ENCODE measurements around the gene BUD13.

The BUD13 gene

GRCh38 chr11:116742104-116742503 lies 30.7 kb downstream of the BUD13 start:
- DNase-seq, result no peak

DNA sequence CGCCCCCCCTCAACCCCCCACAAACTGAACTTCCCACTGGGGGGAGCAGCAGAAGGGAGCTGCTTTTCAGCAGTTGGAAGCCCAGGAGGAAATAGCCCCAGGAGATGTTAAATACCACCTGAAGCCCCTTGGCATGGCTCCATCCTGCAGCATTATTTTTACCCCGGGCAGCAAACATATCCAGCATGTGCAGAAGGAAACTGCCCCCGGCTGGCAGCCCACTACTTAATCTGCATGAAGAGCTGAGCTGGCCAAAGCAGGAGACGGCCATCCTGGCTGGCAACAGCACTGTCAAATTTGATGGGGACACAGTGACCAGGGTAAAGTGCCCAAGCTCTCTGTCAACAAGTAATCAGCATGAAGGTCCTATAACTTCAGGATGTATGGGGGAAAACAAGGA lies 32.0 kb downstream of the BUD13 start:
- no peak for DNase-seq

GRCh38 chr11:116738975-116739374 lies 33.8 kb downstream of the BUD13 start:
- DNase-seq, result no peak

- peak in 1 of 2 experiments; percentile 22 for DNase-seq
These were observed 36.0 kb downstream of the BUD13 start for GRCh38 chr11:116736763-116737162.

GRCh38 chr11:116733969-116734508 lies 38.7 kb downstream of the BUD13 start:
- no peak for DNase-seq

DNA sequence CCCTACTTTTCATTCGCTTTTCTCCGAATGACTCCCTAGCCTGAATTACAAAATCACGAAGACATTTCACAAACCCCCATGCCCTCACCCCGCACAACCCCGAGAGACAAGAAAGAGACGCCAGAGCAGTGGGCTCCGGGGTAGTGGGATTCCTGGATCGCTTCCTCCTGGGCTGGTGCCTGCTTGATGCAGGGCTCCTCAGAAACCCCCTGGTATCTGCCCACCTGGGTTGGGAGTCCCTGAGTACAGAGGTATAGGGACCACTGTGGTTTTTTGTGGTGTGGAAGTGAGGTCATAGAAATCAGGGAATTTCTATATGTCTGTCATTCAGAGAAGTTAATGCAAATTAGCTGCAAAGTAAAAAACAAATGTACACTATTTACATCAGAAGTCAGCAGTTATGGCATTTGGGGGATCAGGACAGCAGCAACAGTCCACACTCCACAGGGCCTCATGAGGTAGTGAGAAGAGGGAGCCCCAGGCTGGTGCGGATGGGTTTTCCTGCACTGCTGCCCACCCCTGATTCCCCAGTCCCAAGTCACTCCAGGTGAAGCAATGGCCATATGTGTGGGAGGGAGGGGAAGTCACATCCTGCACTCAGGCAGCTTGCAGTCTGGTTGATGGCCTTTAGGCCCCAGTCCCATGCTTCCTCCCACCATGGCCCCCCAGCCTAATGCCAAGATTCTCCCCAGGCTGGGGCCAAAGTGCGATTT lies 39.6 kb downstream of the BUD13 start:
- DNase-seq, result no peak

- DNase-seq, result peak; percentile 76 to 95
These were observed 40.3 kb downstream of the BUD13 start for GRCh38 chr11:116732271-116733042.

DNA sequence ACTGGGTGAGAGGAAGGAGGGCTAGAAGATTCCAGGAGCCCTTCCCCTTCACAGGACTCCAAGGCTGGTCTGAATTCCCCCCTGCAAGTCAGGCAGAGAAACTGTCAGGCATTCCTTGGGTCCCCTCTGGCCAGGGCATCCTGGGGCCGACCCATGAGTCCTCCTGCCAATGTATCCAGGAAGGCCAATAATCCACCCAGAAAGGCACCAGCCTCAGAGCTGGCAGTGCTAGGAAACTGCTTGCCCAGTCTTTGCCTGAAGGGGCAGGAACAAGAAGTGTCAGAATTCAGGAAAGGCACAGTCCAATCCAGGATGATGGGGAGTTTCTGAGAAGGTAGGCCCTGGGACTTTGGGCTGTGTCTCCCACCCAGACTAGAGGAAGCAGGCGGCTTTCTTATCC lies 41.0 kb downstream of the BUD13 start:
- no peak for DNase-seq

DNA sequence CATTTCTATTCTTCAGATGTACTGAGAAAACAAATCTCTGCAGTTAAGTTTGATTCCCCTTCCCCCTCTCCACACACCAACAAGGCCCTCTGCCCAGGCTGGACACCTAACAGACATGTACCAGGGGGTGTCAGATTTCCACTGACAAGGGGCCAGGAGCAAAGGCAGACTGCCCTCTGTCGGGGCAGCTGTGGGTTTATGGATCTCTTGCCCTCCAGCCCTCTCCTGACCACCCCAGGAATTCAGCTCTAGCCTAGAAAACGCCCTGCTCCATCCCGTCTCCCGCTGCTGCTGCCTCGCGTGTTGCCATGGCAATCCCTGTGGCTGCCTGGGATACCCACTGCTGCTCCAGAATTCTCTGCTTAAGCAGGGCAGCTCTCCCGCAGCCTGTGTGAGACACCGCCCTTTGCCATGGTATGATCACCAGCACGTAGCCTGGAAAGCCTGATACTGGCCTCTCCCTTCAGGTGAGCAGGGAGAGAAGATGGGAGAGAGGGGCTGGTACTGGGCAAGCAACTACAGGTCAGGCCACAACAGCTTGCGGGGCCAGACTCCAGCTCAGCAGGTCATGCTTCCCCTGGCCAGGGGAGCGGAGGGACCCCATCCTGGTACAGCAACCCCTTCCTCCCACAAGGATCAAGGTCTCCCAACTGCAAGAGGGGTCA lies 41.6 kb downstream of the BUD13 start:
- peak in 1 of 2 experiments; percentile 69 for DNase-seq

GRCh38 chr11:116730601-116731000 lies 42.2 kb downstream of the BUD13 start:
- DNase-seq, result no peak

GRCh38 chr11:116730241-116730561 lies 42.6 kb downstream of the BUD13 start:
- DNase-seq, result no peak

- no peak for DNase-seq
These were observed 43.1 kb downstream of the BUD13 start for GRCh38 chr11:116729501-116730240.

- DNase-seq, result no peak
These were observed 44.8 kb downstream of the BUD13 start for GRCh38 chr11:116727990-116728389.

DNA sequence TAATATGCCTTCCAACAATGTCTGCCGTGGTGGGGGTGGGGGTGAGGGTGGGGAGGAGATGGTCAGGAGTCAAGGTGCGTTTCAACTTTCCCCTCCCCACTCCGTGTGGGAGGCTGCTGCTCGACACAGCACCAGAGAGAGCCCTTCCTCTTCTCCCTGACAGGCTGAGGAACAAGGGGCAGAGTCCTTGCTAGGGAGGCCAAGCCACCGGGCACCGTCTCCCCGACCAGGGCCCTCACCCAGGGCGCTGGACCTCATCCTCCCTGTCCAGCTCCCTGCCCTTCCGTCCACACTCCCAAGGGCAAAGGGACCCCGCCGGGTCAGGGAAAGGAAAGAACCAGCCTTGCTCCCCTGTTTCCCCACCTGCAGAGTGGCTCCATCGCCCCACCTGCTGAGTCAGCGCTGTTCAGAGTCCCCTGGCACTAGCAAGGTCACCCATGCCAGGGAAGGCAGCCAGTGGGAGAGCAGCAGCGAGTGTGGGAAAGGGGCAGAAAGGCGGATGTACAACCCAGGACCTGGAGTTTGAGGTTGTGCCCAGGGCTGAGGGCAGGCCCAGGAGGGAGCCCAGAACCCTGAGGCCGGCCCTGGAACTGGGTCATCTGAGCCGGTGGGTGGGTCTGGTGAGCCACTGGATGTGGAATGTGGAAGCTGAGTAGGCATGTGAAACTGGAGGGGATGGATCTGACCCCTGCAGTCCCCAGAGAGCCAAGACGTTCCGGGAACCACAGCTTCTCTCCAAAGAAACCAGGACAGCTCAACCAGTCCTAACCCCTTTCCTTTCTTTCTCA lies 47.2 kb downstream of the BUD13 start:
- DNase-seq, result no peak

DNA sequence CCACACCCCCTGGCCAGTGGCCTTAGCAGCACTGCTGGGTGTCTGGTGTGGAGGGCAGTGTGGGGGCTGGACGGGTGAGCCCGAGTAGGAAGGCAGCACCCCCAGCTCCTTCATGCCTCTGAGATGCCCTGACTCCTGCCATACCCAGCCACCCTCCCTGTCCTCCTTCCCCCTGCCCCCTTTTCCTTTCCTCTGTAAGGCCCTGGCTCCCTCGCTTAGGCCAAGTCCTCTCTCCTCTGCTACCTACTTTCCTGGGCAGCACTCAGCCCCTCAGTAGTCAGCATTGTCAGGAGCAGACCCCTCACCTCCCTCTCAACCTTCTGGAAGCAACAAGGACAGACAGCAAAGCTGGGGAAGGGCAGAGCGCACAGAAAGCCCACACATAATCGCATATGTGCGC lies 48.0 kb downstream of the BUD13 start:
- no peak for DNase-seq

DNA sequence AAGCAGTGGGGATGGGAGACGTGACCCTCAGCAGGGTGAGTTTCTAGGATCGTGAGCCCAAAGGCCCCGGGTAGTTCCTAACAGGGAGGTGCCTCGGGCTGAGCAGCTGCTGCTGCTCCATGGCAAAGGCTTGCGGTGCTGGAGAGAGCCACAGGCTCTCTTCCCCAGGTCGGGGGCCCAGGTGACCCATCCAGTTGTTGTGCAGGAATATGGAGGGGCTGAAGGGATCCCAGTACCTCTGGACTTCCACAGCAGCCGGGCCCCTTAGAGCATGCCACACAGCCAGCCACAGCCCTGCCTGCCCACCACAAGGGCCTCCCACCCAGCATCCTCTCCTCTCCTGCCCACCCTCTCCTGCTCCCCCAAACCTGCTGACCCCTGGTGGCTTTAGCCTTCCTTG lies 49.3 kb downstream of the BUD13 start:
- DNase-seq, result no peak

DNA sequence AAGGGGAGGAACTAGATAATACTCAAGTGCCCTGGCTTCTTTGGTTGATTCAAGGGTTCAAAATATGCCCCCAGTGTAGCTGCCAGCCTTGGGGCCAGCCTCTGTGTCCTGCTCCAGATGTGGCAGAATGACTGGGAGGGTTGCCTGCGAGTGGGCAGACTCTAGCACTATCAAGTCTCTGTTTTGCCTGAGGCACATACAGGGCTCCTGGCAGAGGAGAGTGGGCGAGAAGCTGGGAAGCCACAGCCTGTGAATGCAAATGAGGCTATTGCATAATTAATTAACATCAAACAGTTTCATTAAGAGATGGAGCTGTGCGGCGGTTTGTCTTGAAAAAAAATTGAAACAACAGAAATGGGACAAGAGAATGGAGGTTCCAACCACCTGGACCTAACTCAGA lies 50.8 kb downstream of the BUD13 start:
- peak in 1 of 2 experiments; percentile 54 for DNase-seq

GRCh38 chr11:116720895-116721294 lies 51.9 kb downstream of the BUD13 start:
- DNase-seq, result no peak

DNA sequence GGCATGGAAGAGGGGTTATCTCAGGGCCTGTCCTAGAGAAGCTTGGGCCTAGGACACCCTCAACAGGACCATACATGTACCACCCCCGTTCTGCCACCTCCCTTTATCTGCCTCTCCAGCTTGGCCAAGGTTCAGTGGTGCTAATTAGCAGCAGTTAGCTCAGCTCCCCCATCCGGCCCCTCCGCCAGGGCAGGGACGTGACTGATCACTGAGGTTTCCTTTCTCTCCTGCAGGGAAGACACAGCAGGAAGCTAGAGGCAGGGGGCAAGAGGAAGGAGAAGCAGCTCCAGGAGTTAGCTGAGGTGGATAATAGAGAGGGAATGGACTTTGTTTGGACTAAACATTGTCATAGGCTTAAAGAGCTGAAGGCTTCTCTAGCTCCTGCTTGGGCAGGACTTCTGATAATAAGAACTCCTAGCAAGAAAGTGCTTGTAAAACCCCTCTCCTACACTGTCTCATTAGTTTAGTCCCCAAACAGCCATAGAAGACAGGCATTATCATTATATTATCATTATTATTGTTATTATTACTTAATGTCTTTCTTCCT lies 53.8 kb downstream of the BUD13 start:
- no peak for DNase-seq

DNA sequence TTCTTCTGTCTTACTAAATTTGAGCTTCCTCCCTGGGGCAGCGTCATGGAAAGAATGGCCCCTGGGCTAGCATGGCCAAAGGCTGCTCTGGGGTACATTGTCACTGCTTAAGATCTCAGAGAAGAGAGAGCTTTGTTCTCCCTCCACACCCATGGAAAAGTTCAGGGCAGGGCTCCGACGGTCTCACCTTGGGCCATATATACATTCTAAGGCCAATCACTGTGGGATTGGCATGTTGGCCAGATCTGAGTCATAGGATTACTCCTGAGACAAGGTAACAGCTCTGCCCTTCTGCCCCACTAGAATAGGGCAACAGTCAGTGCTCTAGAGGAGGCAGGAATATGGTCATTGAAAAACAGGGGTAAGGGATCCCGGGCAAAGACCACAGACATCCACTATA lies 56.2 kb downstream of the BUD13 start:
- DNase-seq, result no peak

DNA sequence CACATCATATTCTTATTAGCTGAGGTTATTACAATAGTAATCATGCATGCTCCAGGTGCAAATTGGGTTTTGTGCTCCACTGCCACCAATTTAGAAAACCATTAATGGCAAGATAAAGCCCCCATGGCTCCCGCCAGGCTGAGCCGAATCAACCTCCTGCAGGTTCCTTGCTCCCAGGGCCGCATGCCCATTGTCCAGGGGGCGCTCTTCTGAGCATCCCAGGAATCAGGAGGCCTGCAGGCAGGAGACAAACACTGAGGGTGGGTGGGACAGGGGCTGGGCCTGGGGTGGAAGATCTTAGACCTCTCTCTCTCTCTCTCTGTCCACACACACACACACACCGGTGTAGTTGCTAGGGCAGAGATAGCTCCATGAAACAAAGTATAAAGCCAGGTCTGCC lies 57.4 kb downstream of the BUD13 start:
- DNase-seq, result no peak

GRCh38 chr11:116714902-116715301 lies 57.9 kb downstream of the BUD13 start:
- no peak for DNase-seq

Data from NCI-H526 (cell line).